ENCODE data around the gene STK24.

The STK24 gene

DNA sequence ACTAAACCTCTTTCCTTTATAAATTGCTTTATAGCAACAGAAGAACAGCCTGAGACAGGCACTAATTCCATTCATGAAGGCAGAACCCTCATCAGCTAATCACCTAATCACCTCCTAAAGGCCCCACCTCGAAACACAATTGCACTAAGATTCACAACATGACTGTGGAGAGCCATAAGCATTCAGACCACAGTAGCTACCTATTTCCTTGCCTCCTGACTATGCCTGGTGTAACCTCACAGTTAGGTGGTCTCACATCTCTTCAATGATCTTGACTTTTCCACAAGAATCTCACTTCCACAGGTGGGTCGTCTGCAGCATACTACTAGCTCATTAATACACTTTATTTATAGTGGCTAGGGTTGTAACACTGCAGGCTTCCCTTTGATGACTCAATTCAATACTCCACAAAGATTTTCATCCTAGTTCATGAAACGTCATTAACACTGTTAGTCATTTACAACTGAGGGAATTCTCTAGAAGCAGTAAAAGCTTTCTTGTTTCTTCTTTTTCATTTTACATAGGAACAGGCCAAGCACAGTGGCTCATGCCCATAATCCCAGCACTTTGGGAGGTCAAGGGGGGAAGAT, 27.1 kb downstream of the STK24 start:
- no peak for DNase-seq

GRCh38 chr13:98549006-98549727, 27.7 kb downstream of the STK24 start:
- DNase-seq = no peak

- DNase-seq = no peak
These were observed 28.7 kb downstream of the STK24 start for GRCh38 chr13:98548230-98548629.

GRCh38 chr13:98547455-98547854, 29.5 kb downstream of the STK24 start:
- DNase-seq = no peak

DNA sequence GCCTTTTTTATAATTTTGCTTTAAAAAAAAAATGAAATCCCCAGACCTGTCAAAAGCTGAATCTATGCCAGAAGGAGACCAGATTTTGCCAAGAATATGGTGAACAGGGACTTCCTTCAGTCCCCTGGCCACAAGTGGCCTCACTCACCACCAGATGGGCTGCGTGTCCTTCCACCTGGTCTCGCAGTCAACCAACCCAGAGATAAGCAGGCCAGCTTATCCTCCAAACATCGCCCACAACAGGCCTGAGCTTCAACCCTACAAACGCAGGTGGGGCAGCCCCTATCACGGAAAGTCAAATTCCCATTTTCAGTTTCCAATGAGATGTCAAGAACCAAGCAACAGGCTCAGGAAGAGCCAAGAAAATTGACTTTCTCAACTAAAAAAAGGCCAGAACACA, 30.5 kb downstream of the STK24 start:
- no peak for DNase-seq

- no peak for DNase-seq
These were observed 32.7 kb downstream of the STK24 start for GRCh38 chr13:98544104-98544710.

GRCh38 chr13:98543378-98544103, 33.4 kb downstream of the STK24 start:
- DNase-seq = peak; percentile 41

DNA sequence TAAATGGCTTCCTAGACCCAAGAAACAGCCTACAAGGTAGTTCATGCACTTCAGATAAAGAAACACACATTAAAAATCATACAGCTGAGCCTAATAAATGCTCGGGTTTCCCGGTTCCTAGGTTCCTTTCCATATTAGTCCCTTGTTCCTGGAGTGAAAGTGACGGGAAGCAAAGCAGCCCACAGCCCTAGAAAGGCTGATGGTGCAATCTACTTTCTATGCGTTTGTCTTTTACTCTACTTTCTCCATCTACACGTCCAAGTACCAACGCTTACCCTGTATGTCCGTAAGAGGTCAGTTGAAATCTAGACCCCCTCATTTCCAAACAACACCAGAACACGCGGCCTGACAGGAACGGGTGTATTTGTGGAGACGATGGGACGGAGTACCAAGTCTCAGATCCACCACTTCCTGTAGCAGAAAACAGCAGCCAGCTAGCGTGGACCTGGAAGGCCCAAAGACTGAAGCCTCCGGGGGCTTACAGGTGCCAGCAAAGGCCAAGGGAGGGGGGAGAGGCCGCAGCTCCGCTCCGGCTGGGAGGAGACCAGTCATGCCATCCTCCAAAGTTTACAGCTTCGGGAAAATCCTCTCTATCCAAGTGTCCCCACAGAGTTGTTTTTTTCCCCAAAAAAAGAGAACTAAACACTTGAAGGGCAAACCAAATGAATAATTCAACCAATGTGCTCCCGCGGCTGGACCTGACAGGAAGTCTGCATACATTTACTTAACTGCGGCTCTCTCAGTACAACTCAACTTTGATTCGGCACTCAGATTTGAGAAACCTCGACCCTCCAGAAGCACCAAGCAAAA, 34.1 kb downstream of the STK24 start:
- DNase-seq = peak; percentile 40

DNA sequence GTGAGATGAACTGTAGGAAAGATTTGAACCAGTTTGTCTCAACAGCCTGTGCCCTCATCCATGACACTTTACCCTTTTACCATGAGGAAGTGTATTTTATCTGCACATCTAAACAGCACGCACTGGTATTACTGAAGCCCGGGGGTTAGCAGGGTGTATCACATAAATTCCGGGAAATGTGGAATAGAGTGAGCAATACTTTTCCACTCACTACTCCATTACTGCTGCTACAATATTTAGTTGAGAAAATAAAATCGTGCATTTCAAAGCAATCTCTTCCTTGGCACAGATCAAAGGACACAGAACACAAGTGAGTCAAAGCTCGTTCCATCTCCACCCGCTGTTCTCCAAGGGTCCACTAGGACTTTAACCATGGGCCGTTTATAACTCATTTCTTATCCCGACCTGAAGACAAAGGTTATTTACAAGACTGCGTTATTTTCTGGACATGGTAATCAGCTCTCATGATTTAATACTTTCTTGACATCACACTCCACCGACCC, 35.2 kb downstream of the STK24 start:
- no peak for DNase-seq

DNA sequence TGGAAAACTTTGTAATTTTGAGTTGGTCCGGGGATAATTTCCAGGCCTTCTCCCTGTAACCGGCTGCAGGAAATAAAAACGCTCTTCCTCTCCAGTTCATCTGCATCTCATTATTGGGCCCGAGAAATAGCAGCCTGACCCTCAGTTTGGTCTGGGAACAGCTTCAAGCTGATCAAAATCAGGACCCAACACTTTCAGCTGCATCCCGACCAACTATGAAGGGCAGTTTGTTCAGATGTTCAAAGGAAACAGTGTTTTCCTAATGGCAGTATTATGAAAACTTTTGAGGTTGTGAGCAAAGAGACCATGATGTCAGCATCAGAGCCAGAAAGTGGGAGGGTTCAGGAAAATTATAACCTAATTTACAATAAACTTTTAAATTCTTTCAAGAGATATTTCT, 35.7 kb downstream of the STK24 start:
- no peak for DNase-seq

DNA sequence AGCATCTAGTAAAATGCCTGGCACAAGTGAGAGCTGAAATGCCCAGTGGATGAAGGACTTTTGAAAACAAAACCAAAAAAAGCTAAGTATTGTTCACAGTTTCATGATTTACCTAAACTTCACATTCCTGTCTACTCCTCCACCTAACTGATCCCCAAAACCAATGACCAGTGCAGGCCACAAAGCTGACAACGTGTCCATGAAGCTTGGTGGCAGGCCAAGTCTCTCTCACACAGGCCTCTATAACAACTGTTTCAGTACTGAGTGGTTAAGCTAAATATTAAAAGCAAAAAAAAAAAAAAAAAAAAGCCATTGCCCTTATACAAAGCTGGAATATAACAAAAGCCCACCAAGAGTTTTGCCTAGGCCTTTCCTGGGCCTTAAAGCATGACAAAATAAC, 36.4 kb downstream of the STK24 start:
- DNase-seq = no peak

GRCh38 chr13:98539666-98540065, 37.2 kb downstream of the STK24 start:
- no peak for DNase-seq

DNA sequence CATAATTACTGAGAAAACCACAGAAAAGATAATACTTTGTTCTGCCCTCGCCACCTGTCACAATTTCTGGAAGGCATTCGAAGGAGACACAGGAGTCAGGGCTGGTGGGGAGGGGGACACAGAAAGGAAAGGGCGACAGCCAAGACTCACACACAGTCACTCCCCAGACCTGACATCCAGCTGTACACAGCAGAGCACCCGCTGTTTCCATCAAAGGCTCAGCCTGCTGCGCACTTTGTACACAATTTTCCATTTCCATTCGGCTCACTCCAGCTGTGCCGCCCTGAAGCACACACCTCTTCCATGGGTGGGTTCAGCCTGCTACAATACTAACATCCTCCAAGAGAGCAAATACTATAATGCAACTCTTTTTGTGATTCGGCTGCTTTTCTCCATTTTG, 38.0 kb downstream of the STK24 start:
- no peak for DNase-seq

- no peak for DNase-seq
These were observed 39.2 kb downstream of the STK24 start for GRCh38 chr13:98537740-98538139.

DNA sequence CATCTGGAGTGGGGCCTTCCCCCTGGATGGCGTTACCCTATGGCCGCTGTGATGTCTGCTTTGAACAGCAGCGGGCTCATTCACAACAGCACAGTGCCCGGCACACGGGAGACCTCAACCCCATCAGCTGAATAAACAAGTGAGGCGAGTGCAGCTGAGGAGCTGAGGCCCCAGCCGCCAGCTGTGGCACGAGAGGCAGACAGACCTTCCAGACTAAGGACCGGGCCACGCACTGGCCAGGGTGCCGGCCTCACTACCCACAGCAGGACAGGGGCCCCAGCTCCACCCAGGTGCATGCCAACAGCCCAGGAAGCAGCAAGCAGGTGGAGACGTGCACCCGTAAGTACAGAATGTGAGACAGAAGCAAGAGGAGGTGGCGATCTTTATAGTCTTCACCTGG, 39.6 kb downstream of the STK24 start:
- no peak for DNase-seq

DNA sequence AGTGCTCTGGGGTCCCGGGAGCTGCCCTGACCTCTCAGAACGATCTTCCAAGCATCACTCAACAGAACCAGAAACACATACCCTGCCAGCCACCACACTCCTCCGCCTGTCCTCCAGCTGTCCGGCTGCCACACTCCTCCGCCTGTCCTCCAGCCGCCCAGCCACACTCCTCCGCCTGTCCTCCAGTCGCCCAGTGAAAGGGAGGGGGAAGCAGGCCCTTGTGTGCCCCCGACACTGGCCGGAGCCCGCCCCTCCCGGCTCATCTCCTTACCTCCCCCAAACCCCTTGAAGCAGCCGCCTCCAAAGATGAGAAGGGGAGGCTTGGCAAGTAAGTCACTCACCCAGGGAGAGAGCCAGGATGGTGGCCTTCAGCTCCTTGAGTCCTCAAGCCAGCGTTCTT, 40.2 kb downstream of the STK24 start:
- no peak for DNase-seq

- no peak for DNase-seq
These were observed 41.2 kb downstream of the STK24 start for GRCh38 chr13:98535501-98536354.

DNA sequence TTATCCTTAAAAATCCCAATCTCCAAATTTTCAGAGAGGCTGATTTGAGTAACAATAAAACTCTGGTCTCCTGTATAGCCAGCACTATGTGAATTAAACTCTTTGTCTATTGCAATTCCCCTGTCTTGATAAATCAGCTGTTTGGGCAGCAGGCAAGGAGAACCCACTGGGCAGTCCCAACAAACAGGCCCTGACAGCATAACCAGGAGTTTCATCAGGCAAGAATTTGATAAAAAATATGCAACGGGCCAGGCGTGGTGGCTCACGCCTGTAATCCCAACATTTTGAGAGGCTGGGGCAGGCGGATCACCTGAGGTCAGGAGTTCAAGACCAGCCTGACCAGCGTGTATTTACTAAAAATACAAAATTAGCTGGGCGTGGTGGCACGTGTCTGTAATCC, 42.1 kb downstream of the STK24 start:
- DNase-seq = no peak

DNA sequence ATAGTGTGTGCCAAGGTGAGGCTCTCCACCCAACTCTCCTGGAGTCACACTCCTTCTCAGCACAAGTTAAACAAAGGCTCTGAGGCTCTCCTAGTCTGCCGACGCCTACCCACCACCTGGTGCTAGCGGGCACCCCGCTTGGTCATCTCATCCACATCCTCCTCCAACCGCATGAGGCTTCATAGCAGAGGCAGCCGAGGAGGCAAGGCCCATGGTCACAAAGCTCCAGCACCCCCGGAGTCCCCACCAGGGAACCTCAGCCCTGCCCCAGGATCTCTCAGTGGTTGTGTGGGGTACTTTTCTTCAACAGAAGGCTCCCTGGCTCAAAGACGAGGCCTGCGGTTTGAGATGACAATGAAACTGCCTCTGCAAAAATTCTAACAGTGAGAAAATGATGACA, 43.0 kb downstream of the STK24 start:
- DNase-seq = no peak

GRCh38 chr13:98532254-98532653, 44.7 kb downstream of the STK24 start:
- no peak for DNase-seq

DNA sequence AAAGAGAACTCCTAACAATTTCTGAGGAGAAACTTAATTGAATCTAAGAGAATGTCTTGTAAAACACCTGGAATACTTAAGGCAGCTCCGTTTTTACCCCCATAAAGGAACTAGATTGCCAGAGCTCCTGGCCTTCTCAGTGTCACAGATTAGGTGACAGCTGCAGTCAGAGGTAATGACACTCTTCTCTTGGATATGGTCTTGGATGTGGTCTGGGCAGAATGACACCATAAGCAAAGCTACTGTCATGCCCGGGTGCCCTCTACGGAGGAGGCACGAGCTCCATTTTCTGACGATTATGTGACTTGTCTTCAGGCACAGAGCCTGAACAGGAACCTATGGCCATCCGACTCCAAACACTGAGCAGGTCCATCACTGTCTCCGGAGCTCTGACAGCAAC, 46.7 kb downstream of the STK24 start:
- DNase-seq = no peak

GRCh38 chr13:98529171-98529570, 47.7 kb downstream of the STK24 start:
- no peak for DNase-seq
